CD4-positive, alpha-beta T cell treated with Interleukin-12 subunit alpha and Interleukin-12 subunit beta, for 1 hour (primary cell): ENCODE data around the gene HLA-DRA.
"Not testable (repeated sequence)": the region's sequence is repeated elsewhere in the genome, so short reads cannot be mapped to it uniquely, and the experiment has no call there.

Experiments
- DNase-seq: peaks from one replicate; pipeline ENCODE4 v3.0.0-alpha.2; 2020

Gene HLA-DRA

GRCh38 chr6:32432050-32432450, 7.6 kb upstream of the HLA-DRA start:
- peak; percentile 57 for DNase-seq

- DNase-seq: not testable (repeated sequence)
Observed at GRCh38 chr6:32433950-32434349, 5.7 kb upstream of the HLA-DRA start.

GRCh38 chr6:32436186-32436585, 3.5 kb upstream of the HLA-DRA start:
- DNase-seq: no peak

GRCh38 chr6:32436995-32437836, 2.5 kb upstream of the HLA-DRA start:
- peak; percentile 49 for DNase-seq

- DNase-seq: no peak
Observed at GRCh38 chr6:32439139-32439538, 548 bp upstream of the HLA-DRA start.

GRCh38 chr6:32442243-32442667, 2.6 kb downstream of the HLA-DRA start:
- DNase-seq: no peak

DNA sequence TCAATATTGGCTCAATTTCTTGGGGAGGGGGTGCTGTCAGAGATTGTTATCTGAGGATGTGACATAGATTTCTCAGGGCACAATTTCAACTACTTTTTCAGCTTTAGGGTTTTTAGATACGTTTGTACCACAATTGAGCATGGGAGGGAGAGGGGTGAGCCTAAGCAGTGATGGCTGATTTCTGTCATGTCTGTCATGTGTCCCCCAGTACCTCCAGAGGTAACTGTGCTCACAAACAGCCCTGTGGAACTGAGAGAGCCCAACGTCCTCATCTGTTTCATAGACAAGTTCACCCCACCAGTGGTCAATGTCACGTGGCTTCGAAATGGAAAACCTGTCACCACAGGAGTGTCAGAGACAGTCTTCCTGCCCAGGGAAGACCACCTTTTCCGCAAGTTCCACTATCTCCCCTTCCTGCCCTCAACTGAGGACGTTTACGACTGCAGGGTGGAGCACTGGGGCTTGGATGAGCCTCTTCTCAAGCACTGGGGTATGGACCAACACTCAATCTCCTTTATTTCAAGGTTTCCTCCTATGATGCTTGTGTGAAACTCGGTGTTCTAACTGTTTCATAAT, 3.4 kb downstream of the HLA-DRA start:
- no peak for DNase-seq

DNA sequence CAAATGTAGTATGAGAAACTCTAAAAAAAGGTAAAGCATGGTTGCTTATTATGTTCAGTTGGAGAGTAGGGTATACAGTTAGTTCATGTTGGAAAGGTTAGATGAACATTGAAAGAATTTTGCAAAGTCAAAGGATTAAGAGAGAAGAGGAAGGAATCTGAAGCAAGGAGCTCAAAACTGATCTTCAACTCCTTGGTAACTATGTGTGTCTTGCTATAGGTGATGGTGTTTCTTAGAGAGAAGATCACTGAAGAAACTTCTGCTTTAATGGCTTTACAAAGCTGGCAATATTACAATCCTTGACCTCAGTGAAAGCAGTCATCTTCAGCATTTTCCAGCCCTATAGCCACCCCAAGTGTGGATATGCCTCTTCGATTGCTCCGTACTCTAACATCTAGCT, 4.7 kb downstream of the HLA-DRA start:
- no peak for DNase-seq

- DNase-seq: no peak
Observed at GRCh38 chr6:32445321-32445854, 5.7 kb downstream of the HLA-DRA start.

- DNase-seq: no peak
Observed at GRCh38 chr6:32447932-32448331, 8.2 kb downstream of the HLA-DRA start.

GRCh38 chr6:32449088-32449736, 9.5 kb downstream of the HLA-DRA start:
- DNase-seq: no peak

- DNase-seq: no peak
Observed at GRCh38 chr6:32457054-32457453, 17.4 kb downstream of the HLA-DRA start.

DNA sequence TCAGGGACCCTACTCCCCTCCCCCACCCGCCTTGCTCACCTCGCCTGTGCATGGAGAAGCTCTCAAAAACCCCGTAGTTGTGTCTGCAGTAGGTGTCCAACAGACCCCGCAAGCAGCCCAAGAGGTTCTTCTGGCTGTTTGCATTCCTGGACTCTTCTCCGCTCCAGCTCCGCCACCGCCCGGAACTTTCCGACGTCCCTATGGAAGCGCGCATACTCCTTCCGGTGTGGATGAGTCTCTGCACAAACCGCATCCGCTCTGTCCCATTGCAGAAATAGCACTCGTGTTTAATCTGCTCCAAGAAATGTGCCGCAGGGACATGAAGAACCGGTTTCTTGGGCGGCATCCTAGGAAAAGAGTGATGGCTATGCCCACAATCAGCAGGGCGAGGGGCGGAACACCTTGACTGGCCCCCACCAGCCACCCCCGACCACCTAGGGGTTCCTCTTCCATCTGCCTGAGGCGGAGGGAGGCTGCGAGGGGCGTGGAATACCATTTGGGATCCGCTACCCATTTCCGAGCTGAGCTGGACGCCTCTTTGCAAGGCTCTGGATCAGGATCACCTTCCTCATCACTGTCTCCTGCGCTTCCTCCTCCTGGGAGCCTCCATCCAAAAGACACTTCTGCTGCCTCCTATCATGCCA, 20.2 kb downstream of the HLA-DRA start:
- DNase-seq: no peak

DNA sequence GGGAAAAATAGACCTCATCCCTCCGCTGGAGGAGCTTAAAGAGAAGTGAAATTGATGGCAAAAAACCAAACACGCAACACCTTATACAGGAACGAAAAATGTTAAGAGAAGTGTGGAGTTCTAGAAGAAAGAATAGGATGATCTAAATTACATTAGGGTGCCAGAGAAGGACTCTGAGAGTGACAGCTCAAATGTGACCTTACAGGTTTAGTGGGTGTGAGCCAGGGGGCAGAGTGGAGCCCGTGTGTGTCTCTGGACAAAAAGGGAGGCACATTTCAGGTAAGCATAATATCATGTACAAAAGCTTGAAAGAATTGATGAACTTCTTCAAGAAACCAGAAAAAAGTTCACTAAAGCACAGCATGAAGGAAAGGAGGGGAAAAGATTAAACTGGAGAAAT, 20.8 kb downstream of the HLA-DRA start:
- no peak for DNase-seq

GRCh38 chr6:32461493-32461892, 21.8 kb downstream of the HLA-DRA start:
- no peak for DNase-seq

DNA sequence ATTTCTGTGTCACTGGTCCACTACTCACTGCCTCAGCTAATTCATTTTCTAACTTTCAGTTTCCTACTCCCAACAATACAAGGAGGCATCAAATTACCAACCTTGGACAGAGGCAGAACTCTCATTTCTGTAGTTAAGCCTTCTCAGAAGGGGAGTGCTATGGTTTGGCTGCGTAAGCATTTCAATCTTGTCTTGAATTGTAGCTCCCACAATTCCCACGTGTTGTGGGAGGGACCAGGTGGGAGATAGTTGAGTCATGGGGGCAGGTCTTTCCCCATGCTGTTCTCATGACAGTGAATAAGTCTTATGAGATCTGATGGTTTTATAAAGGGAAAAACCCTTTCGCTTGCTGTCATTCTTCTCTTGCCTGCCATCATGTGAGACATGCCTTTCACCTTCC, 22.9 kb downstream of the HLA-DRA start:
- DNase-seq: no peak

DNA sequence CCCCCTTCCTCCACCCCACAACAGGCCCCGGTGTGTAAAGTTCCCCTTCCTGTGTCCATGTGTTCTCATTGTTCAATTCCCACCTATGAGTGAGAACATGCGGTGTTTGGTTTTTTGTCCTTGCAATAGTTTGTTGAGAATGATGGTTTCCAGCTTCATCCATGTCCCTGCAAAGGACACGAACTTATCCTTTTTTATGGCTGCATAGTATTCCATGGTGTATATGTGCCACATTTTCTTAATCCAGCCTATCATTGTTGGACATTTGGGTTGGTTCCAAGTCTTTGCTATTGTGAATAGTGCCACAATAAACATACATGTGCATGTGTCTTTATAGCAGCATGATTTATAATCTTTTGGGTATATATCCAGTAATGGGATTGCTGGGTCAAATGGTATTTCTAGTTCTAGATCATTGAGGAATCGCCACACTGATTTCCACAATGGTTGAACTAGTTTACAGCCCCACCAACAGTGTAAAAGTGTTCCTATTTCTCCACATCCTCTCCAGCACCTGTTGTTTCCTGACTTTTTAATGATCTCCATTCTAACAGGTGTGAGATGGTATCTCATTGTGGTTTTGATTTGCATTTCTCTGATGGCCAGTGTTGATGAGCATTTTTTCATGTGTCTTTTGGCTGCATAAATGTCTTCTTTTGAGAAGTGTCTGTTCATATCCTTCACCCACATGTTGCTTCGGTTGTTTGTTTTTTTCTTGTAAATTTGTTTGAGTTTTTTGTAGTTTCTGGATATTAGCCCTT, 28.2 kb downstream of the HLA-DRA start:
- DNase-seq: not testable (repeated sequence)

GRCh38 chr6:32472781-32473375, 33.2 kb downstream of the HLA-DRA start:
- DNase-seq: peak; percentile 5

DNA sequence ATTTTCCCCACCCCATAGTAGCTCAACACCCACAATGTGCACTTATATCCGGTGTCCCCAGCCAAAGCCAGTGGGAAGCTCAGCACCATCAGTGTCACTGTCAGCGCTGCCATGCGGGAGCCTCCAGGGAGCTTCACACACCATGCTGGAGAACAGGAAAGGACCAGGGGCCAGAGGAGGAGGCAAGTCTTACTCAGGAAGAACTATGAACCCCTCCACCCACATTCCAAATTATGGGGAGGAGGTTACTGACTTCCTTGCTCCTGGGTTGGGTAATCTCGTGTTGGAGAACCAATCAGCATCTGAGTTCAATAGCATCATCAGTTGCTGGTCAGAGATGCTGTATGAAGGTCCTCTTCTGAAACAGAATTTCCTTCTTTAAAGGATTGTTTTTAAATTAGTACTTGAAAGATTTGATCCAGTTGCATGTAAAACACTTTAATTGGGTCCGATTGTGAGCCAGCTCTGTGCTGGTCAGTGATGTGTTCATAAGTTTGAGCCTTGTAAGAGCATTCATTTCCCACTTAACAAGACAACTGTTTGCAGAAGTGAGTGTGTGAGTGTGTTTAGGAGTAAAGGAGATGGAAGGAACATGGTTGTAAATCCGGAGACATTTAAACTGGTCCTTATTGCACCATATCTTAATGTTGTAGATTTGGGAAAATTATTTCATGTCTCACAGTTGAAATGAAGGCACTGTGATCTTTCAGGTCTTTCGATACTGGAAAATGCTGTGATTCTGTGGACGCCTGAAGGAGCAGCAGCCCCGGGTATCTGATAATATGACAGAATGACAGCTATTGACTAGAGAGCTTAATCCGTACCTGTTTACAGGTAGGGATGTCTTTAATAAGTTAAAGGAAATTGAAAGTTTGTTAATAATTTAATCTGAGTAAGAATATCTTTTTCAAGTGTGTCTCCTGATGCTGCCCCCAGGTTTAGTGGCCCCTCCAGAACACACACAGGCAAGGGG, 34.0 kb downstream of the HLA-DRA start:
- DNase-seq: peak; percentile 33

GRCh38 chr6:32475392-32476206, 35.9 kb downstream of the HLA-DRA start:
- DNase-seq: no peak
